Measurements from ENCODE around the gene KHDC3L. TPM values are rescaled to one million over a fixed set of nuclear protein-coding genes. Genes with fewer than 3 reads are reported as not detected.
A peak's percentile ranks its signal among the peaks of the same experiment; 100 is the strongest.
"Not testable (repeated sequence)": the region's sequence is repeated elsewhere in the genome, so short reads cannot be mapped to it uniquely, and the experiment has no call there.

The KHDC3L gene
- total RNA-seq, 1 donor = not detected

DNA sequence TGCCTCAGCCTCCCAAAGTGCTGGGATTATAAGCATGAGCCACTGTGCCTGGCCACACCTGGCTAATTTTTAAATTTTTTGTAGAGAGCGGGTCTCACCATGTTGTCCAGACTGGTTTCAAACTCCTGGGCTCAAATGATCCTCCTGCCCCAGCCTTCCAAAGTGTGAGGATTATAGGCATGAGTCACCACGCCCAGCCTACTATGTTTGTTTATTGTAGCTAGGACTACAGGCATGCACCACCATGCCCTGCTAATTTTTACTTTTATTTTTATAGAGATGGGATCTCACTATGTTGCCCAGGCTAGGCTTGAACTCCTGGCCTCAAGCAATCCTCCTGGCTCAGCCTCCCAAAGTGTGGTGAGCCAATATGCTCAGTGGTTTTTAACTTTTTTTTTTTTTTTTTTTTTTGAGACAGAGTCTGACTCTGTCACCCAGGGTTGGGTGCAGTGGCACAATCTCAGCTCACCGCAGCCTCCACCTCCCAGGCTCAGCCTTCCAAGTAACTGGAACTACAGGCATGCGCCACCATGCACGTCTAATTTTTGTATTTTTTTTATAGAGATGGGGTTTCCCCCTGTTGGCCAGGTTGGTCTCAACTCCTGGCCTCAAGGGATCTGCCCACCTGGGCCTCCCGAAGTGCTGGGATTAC, 20.1 kb downstream of the KHDC3L start:
- TF ChIP-seq, protein P1, sequence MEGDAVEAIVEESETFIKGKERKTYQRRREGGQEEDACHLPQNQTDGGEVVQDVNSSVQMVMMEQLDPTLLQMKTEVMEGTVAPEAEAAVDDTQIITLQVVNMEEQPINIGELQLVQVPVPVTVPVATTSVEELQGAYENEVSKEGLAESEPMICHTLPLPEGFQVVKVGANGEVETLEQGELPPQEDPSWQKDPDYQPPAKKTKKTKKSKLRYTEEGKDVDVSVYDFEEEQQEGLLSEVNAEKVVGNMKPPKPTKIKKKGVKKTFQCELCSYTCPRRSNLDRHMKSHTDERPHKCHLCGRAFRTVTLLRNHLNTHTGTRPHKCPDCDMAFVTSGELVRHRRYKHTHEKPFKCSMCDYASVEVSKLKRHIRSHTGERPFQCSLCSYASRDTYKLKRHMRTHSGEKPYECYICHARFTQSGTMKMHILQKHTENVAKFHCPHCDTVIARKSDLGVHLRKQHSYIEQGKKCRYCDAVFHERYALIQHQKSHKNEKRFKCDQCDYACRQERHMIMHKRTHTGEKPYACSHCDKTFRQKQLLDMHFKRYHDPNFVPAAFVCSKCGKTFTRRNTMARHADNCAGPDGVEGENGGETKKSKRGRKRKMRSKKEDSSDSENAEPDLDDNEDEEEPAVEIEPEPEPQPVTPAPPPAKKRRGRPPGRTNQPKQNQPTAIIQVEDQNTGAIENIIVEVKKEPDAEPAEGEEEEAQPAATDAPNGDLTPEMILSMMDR (IDR thresholded peaks at IDR 0.05; ENCODE audit: insufficient read depth, low read length) = no peak

DNA sequence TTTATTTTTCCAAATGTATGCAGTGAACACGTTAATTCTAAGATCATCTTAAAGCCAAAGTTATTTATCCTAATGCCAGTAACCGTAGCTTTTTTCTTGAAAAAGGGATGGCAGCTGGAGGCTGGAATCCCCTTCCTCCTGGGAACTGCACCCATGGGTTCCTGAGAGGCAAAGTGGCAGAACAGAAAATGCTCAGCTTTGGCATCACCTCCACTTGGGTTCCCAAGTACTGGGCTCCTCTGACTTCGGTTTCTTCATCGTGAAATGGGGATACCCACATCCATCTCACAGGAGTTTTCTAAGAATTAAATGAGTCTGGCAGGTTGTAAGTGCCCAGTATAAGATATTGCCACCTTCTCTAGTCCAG, 26.0 kb downstream of the KHDC3L start:
- TF ChIP-seq, protein P1 (IDR thresholded peaks at IDR 0.05; ENCODE audit: insufficient read depth, low read length) = no peak
- DNase-seq (ENCODE audit: low read depth) = no peak
- peak overlapping the region; percentile 66 for H3K4me3 ChIP-seq (ENCODE audit: low read depth, low read length)

More for the DNA sequence above, 20.1 kb downstream of the KHDC3L start:
- H3K4me3 ChIP-seq (ENCODE audit: low read depth, low read length) = no peak overlapping the region
- DNase-seq (ENCODE audit: low read depth) = no peak

GRCh38 chr6:73388800-73389512, 26.5 kb downstream of the KHDC3L start:
- peak; percentile 56 for DNase-seq (ENCODE audit: low read depth)
- TF ChIP-seq, protein P1 (IDR thresholded peaks at IDR 0.05; ENCODE audit: insufficient read depth, low read length) = peak; percentile 84
- H3K4me3 ChIP-seq (ENCODE audit: low read depth, low read length) = peak overlapping the region; percentile 66

DNA sequence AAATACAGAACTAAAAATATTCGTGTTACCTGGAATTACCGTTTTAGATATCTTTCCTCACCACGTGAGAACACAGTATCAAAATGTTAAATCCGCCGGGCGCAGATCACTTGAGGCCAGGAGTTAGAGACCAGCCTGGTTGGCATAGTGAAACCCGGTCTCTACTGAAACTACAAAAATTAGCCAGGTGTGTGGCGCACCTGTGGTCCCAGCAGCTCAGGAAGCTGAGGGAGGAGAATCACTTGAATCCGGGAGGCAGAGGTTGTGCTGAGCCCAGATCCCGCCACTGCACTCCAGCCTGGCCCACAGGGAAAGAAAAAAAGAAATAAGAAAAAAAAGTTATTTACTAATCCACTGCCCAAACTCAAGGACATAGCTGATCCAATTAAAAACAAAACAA, 27.4 kb downstream of the KHDC3L start:
- no peak overlapping the region for H3K4me3 ChIP-seq (ENCODE audit: low read depth, low read length)
- TF ChIP-seq, protein P1 (IDR thresholded peaks at IDR 0.05; ENCODE audit: insufficient read depth, low read length) = no peak
- DNase-seq (ENCODE audit: low read depth) = no peak

DNA sequence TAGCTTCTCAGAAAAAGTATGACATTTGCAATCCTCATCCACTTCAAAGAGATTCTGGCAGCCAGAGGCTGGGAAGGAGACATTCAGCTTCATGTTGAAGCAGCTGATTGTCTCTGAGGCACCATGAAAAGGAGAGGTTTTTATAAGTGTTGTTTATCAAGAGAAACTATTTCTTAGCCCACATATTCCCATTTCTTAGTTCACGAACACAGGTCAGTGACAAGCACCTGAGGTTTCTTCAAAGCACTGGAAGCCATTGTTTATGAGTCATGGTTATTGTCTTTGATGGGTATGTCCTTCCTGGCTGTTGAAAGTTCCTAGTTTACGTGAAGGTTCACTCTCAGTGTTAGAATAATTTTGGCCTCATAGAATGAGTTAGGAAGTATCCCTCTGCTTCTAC, 29.2 kb downstream of the KHDC3L start:
- TF ChIP-seq, protein P1 (IDR thresholded peaks at IDR 0.05; ENCODE audit: insufficient read depth, low read length) = no peak
- DNase-seq (ENCODE audit: low read depth) = no peak
- H3K4me3 ChIP-seq (ENCODE audit: low read depth, low read length) = no peak overlapping the region

DNA sequence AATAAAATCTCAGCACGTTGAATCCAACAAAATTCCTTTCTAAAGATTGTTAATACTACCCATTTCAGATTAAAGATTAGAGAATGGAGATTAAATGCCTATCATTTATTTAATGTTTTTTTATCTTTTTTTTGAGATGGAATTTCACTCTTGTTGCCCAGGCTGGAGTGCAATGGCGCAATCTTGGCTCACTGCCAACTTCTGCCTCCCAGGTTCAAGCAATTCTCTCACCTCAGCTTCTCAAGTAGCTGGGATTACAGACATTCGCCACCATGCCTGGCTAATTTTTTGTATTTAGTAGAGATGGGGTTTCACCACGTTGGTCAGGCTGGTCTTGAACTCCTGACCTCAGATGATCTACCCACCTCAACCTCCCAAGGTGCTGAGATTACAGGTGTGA, 29.7 kb downstream of the KHDC3L start:
- H3K4me3 ChIP-seq (ENCODE audit: low read depth, low read length) = not testable (repeated sequence)
- peak; percentile 13 for DNase-seq (ENCODE audit: low read depth)

GRCh38 chr6:73393278-73393677, 30.8 kb downstream of the KHDC3L start:
- H3K4me3 ChIP-seq (ENCODE audit: low read depth, low read length) = no peak overlapping the region
- no peak for DNase-seq (ENCODE audit: low read depth)
- TF ChIP-seq, protein P1 (IDR thresholded peaks at IDR 0.05; ENCODE audit: insufficient read depth, low read length) = no peak

All from fibroblast of the aortic adventitia (primary cell).